LNCAP (cell line): ENCODE data around the gene ERI3.

Experiments used
- CTCF ChIP-seq: fragments of 450-650 bp; IDR thresholded peaks from 2 replicates; pipeline ENCODE4 v1.5.1; 2017; ENCODE audit warnings: mild to moderate bottlenecking

ERI3 gene

GRCh38 chr1:44347280-44347679, 7.8 kb downstream of the ERI3 start:
- TF ChIP-seq CTCF, result no peak

GRCh38 chr1:44346878-44347277, 8.2 kb downstream of the ERI3 start:
- TF ChIP-seq CTCF, result no peak

- TF ChIP-seq CTCF, result no peak
Measured at GRCh38 chr1:44346184-44346583, 8.9 kb downstream of the ERI3 start.

GRCh38 chr1:44345187-44345775, 9.8 kb downstream of the ERI3 start:
- no peak for TF ChIP-seq CTCF

GRCh38 chr1:44339731-44340130, 15.3 kb downstream of the ERI3 start:
- TF ChIP-seq CTCF, result no peak

- no peak for TF ChIP-seq CTCF
Measured at GRCh38 chr1:44338136-44338535, 16.9 kb downstream of the ERI3 start.

- TF ChIP-seq CTCF, result no peak
Measured at GRCh38 chr1:44336668-44337067, 18.4 kb downstream of the ERI3 start.

GRCh38 chr1:44334968-44335367, 20.1 kb downstream of the ERI3 start:
- no peak for TF ChIP-seq CTCF
